HG03095 (cell line): ENCODE data around the gene IGFLR1.
"Not testable (repeated sequence)": the region's sequence is repeated elsewhere in the genome, so short reads cannot be mapped to it uniquely, and the experiment has no call there.

Experiments
- ATAC-seq: cut with Tn5 transposase; IDR thresholded peaks from one replicate; pipeline ENCODE4 v1.9.1; 2021; ENCODE audit warnings: moderate library complexity; ENCODE audit not compliant: unreplicated experiment

IGFLR1 gene

DNA sequence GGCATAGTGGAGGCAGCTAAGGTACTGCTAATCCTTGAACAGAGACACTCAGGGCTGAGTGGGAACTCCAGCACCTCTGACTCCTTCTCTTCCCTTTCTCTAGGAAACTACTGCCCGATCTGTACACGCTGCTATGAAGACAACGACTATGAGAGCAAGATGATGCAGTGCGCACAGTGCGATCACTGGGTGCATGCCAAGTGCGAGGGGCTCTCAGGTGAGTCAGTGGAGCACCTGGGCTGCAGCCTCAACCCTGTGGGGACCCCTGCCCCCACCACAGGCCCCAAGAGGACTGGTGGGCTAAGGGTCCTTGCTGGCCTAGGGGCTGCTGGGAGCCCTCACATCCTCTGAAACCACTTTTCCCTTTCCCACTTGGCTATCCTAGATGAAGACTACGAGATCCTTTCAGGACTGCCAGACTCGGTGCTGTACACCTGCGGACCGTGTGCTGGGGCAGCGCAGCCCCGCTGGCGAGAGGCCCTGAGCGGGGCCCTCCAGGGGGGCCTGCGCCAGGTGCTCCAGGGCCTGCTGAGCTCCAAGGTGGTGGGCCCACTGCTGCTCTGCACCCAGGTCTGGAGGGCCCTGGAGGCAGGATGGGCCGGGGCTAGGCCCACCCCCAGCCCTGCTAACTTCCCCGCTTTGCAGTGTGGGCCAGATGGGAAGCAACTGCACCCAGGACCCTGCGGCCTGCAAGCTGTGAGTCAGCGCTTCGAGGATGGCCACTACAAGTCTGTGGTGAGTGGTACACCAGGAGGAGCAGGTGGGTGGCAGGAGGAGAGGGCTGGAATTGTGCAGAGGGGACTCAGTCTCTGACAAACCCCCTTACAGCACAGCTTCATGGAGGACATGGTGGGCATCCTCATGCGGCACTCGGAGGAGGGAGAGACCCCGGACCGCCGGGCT, 14.9 kb downstream of the IGFLR1 start:
- ATAC-seq, result no peak

DNA sequence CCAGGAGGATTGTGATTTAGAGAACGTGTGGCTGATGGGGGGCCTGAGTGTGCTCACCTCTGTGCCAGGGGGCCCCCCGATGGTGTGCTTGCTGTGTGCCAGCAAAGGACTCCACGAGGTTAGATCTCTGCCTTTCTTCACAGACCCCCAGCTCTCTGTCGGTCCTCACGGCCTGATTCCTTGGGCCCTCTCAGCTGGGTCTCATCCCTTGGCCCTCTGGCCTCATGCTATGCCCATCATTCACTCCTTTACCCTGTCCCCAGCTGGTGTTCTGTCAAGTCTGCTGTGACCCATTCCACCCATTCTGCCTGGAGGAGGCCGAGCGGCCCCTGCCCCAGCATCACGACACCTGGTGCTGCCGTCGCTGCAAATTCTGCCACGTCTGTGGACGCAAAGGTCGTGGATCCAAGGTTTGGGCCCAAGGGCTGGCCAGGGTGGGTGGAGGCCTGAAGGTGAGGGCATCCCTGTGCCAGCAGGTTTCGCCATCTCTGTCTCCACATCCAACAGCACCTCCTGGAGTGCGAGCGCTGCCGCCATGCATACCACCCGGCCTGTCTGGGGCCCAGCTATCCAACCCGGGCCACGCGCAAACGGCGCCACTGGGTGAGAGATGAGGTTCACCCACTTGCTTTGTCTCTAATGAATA, 16.9 kb downstream of the IGFLR1 start:
- no peak for ATAC-seq

DNA sequence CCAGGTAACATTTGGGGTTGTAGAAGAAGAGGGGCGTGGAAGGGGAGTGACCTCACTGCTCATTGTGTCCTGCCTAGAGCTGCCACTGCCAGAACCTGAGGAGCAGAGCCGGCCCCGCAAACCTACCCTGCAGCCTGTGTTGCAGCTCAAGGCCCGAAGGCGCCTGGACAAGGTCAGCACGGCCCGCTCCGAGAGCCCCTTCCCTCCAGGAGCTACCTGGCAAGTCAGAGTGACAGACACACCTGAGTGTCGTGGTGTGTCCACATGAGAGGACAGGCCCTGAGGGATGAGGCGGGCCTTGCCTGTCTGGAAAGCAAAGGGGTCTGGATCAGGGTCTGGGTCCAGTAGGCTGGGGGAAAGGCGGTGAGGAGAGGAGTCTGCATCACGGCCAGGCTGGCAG, 17.7 kb downstream of the IGFLR1 start:
- no peak for ATAC-seq

DNA sequence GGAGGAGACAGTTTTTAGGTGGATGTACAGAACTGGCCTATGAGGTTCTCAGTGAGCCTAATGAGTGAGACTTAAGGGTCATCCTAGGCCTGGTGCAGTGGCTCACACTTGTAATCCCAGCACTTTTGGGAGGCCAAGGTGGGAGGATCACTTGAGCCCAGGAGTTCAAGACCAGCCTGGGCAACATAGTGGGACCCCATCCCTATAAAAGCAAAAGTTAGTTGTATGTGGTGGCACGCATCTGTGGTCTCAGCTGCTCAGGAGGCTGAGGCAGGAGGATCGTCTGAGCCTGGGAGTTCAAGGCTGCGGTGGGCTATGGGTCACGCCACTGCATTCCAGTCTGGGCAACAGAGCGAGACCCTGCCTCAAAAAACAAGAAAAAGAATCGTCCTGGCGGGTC, 18.1 kb downstream of the IGFLR1 start:
- not testable (repeated sequence) for ATAC-seq

DNA sequence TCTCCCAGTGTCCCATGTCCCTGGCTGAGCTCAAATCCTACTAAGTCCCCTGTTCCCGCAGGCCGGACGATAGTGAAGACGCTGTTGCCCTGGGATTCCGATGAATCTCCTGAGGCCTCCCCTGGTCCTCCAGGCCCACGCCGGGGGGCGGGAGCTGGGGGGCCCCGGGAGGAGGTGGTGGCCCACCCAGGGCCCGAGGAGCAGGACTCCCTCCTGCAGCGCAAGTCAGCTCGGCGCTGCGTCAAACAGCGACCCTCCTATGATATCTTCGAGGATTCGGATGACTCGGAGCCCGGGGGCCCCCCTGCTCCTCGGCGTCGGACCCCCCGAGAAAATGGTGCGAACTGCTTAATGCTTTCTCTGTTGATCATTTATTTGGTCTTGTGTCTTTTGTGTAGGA, 18.6 kb downstream of the IGFLR1 start:
- no peak for ATAC-seq

DNA sequence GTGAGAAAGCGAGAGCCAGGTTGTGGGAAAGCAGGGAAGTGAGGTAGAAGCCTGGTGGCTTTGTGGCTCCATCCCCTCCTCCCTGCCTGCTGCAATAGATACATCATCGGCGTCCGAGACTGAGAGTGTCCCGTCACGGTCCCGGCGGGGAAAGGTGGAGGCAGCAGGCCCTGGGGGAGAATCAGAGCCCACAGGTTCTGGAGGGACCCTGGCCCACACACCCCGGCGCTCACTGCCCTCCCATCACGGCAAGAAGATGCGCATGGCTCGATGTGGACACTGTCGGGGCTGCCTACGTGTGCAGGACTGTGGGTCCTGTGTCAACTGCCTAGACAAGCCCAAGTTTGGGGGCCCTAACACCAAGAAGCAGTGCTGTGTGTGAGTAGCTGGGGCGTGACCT, 19.4 kb downstream of the IGFLR1 start:
- no peak for ATAC-seq

DNA sequence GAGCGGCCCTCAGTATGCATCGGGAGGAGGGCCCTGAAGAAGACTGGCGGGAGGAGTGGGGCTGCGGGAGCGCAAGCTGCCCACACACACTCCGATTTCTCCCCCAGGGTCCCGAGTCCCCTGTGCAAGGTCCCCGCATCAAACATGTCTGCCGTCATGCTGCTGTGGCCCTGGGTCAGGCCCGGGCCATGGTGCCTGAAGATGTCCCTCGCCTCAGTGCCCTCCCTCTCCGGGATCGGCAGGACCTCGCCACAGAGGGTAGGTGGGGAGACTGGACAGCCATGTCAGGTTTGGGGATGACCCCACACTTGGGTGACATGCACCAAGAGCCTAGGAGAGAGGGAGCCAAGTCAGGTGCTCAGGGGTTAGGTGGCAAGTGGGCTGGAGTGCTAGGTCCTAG, 19.8 kb downstream of the IGFLR1 start:
- no peak for ATAC-seq

DNA sequence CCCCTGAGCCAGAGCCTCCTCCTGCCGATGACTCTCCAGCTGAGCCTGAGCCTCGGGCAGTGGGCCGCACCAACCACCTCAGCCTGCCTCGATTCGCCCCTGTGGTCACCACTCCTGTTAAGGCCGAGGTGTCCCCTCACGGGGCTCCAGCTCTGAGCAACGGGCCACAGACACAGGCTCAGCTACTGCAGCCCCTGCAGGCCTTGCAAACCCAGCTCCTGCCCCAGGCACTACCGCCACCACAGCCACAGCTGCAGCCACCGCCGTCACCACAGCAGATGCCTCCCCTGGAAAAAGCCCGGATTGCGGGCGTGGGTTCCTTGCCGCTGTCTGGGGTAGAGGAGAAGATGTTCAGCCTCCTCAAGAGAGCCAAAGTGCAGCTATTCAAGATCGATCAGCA, 20.9 kb downstream of the IGFLR1 start:
- ATAC-seq, result no peak

DNA sequence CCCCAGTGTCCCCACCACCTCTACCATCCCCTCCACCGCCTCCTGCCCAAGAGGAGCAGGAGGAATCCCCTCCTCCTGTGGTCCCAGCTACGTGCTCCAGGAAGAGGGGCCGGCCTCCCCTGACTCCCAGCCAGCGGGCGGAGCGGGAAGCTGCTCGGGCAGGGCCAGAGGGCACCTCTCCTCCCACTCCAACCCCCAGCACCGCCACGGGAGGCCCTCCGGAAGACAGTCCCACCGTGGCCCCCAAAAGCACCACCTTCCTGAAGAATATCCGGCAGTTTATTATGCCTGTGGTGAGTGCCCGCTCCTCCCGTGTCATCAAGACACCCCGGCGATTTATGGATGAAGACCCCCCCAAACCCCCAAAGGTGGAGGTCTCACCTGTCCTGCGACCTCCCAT, 21.6 kb downstream of the IGFLR1 start:
- no peak for ATAC-seq

DNA sequence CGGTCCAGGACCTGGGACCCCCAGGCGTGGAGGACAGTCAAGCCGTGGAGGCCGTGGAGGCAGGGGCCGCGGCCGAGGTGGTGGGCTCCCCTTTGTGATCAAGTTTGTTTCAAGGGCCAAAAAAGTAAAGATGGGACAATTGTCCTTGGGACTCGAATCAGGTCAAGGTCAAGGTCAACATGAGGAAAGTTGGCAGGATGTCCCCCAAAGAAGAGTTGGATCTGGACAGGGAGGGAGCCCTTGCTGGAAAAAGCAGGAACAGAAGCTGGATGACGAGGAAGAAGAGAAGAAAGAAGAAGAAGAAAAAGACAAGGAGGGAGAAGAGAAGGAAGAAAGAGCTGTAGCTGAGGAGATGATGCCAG, 22.1 kb downstream of the IGFLR1 start:
- ATAC-seq, result no peak

DNA sequence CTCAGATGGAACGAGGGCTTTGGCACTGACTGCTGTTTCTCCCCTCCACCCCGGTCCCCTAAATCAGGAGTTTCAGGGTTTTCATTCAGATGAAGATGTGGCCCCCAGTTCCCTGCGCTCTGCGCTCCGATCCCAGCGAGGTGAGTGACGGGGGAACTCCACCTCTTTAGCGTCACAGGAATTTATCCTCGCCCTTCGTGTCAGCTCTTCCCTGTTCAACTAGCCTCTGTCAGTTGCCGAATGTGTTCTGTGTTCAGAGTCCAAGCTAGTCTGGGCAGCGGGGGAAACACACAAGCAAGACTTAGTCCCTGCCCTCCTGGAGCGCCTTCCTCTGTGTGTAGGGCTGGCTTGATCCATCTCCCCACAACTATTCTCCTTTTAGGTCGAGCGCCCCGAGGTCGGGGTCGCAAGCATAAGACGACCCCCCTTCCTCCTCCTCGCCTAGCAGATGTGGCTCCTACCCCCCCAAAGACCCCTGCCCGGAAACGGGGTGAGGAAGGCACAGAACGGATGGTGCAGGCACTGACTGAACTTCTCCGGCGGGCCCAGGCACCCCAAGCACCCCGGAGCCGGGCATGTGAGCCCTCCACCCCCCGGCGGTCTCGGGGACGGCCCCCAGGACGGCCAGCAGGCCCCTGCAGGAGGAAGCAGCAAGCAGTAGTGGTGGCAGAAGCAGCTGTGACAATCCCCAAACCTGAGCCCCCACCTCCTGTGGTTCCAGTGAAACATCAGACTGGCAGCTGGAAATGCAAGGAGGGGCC, 22.7 kb downstream of the IGFLR1 start:
- ATAC-seq, result no peak

DNA sequence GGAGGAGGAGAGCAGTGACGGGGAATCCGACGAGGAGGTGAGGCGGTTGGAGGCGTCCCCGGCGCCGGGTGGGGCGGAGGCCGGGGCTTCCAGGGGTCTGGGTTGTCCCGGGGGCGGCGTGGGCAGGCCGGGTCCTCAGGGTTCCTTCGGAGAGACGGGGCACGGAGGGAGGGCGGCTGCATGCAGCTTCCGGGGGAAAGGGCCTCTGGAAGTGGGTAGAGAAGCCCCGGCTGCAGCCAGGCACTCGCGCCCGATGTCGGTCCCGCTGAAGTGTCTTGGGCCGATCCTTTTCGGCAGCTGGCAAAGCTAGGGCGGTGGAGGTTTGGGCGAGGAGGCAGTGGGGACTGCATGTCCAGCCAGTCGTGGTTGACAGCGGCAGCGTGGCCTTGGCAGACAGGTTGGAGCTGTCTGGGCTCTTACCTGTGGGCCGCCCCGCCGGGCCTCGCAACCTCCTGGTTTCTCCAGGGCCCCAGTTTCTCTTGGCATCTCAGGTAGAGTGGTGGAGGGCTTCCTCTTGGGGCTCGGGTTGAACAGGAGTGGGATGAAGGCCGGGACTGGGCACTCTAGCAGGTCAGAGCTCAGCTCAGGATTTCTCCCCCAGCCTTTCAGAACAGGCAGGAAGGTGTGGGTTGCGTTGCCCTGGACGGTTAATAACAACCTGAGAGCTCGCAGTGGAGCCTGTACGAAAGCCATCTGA, 23.8 kb downstream of the IGFLR1 start:
- no peak for ATAC-seq

DNA sequence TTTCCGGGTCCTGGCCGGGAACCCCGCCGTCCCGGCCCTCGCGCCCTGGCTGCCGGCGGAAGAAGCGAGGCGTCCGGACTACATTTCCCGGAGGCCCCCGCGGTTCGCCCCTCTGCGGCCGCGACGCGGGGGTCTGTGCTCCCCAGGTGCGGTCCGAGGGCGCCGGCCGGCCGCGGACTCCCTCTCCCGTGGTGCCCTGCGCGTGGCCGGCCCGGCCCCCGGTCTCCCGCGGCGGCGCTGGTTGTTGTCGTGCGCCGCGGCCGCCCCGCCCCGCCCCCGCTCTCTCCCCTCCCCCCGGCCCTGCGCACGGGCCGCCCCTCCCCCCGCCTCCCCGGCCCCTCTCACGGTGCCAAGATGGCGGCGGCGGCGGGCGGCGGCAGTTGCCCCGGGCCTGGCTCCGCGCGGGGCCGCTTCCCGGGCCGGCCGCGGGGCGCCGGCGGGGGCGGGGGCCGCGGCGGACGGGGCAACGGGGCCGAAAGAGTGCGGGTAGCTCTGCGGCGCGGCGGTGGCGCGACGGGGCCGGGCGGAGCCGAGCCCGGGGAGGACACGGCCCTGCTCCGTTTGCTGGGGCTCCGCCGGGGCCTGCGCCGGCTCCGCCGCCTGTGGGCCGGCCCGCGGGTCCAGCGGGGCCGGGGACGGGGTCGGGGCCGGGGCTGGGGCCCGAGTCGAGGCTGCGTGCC, 24.4 kb downstream of the IGFLR1 start, which contains the start of gene KMT2B:
TSS of gene KMT2B (plus strand) at position 339 of the 680 bp plus-strand sequence. CDS start at position 355, 16 bp downstream.
- no peak for ATAC-seq

DNA sequence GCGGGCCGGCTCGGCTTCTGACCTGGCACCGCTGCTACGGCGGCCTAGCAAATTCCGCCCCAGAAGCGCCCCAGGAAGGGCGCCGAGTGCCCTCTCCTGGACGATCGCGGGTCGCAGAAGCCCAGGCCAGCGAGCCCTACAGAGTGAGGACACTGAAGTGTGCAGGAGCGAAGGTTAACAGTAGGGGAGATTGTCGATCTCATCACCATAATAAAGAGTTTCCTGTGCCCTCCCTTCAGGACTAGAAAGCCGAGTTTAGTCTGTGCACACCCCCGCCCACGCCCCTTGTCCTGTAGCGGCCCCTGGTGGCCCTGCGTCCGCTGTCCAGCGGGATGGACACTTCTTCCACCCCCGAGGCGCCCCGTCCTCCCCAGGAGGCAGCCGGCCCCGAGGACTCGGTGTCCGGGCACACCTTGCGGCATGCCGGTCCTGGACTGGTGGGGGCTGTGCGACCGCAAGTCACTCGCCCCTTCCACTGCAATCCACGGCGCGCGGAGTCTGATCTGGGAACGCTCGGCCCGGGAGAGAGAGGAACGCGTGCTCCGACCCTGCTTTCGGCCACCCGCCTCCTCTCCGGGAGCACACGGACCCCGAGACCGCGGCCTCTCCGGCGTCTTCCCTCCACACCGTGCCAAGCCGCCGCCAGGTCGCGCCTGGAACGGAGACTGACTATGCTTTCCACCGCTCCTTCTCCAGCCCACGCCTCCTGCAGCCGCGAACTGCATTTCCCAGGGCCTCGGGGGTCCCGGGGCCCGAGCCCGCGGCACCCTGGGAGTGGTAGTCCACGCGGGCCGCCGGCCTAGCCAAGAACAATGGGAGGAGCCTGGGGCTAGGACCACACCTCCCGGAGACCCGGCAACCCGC, 25.2 kb downstream of the IGFLR1 start:
- ATAC-seq, result peak; percentile 44

DNA sequence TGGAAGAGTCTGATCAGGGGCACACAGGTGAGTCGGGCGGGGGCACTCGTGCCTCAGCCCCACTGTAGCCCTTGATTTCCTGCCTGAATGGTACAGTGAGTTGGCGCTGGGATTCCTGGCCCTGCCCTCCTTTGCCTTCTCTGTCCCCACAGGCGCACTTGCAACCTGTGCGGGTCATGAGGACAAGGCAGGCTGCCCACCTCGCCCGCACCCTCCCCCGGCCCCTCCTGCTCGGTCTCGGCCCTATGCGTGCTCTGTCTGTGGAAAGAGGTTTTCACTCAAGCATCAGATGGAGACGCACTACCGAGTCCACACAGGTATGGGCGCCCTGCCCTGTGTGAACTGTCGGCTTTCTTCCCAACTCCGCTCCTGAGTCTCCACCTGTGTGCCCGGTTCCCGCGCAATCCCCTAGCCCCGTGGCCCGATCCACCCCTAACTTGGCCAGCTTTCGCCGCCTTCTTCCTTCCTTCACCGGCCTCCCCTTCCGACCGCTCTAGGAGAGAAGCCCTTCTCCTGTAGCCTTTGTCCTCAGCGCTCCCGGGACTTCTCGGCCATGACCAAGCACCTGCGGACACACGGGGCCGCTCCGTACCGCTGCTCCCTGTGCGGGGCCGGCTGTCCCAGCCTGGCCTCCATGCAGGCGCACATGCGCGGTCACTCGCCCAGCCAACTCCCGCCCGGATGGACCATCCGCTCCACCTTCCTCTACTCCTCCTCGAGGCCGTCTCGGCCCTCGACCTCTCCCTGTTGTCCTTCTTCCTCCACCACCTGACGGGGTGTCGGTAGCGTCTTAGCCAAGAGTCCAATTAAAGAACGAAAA, 26.1 kb downstream of the IGFLR1 start:
- ATAC-seq, result no peak

DNA sequence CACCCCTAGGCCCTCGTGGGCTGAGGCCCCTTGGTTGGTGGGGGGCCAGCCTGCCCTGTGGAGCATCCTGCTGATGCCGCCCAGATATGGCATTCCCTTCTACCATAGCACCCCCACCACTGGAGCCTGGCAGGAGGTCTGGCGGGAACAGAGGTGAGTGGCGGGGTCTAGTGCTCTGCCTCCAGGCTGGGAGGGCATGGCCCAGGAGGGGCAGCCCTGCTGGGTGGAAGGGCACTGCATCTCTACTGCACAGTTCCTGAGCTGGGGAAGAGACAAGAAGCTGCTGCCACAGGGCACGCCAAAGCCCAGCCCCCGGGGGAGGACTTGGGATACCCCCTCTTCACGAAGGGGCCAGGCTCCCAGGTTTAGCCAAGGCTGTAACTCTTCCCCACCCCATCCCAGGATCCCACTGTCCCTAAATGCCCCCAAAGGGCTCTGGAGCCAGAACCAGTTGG, 26.9 kb downstream of the IGFLR1 start:
- ATAC-seq, result no peak

DNA sequence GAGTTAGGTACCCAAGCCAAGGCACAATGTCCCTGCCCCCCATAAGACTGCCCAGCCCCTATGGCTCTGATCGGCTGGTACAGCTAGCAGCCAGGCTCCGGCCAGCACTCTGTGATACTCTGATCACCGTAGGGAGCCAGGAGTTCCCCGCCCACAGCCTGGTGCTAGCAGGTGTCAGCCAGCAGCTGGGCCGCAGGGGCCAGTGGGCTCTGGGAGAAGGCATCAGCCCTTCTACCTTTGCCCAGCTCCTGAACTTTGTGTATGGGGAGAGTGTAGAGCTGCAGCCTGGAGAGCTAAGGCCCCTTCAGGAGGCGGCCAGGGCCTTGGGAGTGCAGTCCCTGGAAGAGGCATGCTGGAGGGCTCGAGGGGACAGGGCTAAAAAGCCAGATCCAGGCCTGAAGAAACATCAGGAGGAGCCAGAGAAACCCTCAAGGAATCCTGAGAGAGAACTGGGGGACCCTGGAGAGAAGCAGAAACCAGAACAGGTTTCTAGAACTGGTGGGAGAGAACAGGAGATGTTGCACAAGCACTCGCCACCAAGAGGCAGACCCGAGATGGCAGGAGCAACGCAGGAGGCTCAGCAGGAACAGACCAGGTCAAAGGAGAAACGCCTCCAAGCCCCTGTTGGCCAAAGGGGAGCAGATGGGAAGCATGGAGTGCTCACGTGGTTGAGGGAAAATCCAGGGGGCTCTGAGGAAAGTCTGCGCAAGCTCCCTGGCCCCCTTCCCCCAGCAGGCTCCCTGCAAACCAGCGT, 27.5 kb downstream of the IGFLR1 start:
- no peak for ATAC-seq
